Stimulated activated CD8-positive, alpha-beta memory T cell treated with anti-CD3 and anti-CD28 coated beads, Interleukin-4, amount 100 ng/mL, for 48 hours (primary cell): ENCODE results near the gene DAB2.
"Not testable (repeated sequence)": the region's sequence is repeated elsewhere in the genome, so short reads cannot be mapped to it uniquely, and the experiment has no call there.

Source experiments
- DNase-seq: peaks from one replicate; pipeline ENCODE4 v3.0.0-alpha.2; 2020

Gene DAB2

GRCh38 chr5:39417979-39418378 lies 6.8 kb downstream of the DAB2 start:
- DNase-seq = no peak

- no peak for DNase-seq
Measured at GRCh38 chr5:39415201-39415600, 9.6 kb downstream of the DAB2 start.

- DNase-seq = no peak
Measured at GRCh38 chr5:39414426-39414825, 10.4 kb downstream of the DAB2 start.

- DNase-seq = no peak
Measured at GRCh38 chr5:39413771-39414170, 11.0 kb downstream of the DAB2 start.

- no peak for DNase-seq
Measured at GRCh38 chr5:39412721-39413394, 11.9 kb downstream of the DAB2 start.

- DNase-seq = no peak
Measured at GRCh38 chr5:39411985-39412384, 12.8 kb downstream of the DAB2 start.

GRCh38 chr5:39411061-39411460 lies 13.7 kb downstream of the DAB2 start:
- DNase-seq = no peak

GRCh38 chr5:39409033-39409432 lies 15.7 kb downstream of the DAB2 start:
- DNase-seq = no peak

- DNase-seq = no peak
Measured at GRCh38 chr5:39405083-39405843, 19.5 kb downstream of the DAB2 start.

GRCh38 chr5:39403761-39404160 lies 21.0 kb downstream of the DAB2 start:
- not testable (repeated sequence) for DNase-seq

- not testable (repeated sequence) for DNase-seq
Measured at GRCh38 chr5:39402140-39402539, 22.6 kb downstream of the DAB2 start.

GRCh38 chr5:39400713-39401578 lies 23.8 kb downstream of the DAB2 start:
- DNase-seq = no peak

GRCh38 chr5:39399135-39400036 lies 25.4 kb downstream of the DAB2 start:
- no peak for DNase-seq

- DNase-seq = no peak
Measured at GRCh38 chr5:39396843-39397242, 27.9 kb downstream of the DAB2 start.

- no peak for DNase-seq
Measured at GRCh38 chr5:39395521-39395920, 29.3 kb downstream of the DAB2 start.

GRCh38 chr5:39394946-39395345 lies 29.8 kb downstream of the DAB2 start:
- DNase-seq = no peak

- no peak for DNase-seq
Measured at GRCh38 chr5:39390945-39391344, 33.8 kb downstream of the DAB2 start.

- no peak for DNase-seq
Measured at GRCh38 chr5:39387293-39387692, 37.5 kb downstream of the DAB2 start.

- no peak for DNase-seq
Measured at GRCh38 chr5:39384271-39384670, 40.5 kb downstream of the DAB2 start.

- DNase-seq = no peak
Measured at GRCh38 chr5:39381376-39381775, 43.4 kb downstream of the DAB2 start.

- DNase-seq = no peak
Measured at GRCh38 chr5:39379693-39380092, 45.1 kb downstream of the DAB2 start.

- no peak for DNase-seq
Measured at GRCh38 chr5:39377613-39378012, 47.2 kb downstream of the DAB2 start.
